Measurements from ENCODE around the gene SEMA5B.

The SEMA5B gene

GRCh38 chr3:122886946-122887345 lies 140.6 kb downstream of the SEMA5B start:
- no peak for TF ChIP-seq JUND (IDR thresholded peaks at IDR 0.05; ENCODE audit: low read depth)
- no peak for DNase-seq (ENCODE audit: low read depth in 1 of 2, low spot score in 1 of 2)
- in situ Hi-C loops (cut with HindIII; ENCODE audit: low pct_unique_long_range_greater_than_20kb, low sequenced_read_pairs): no loop called here

- no peak for TF ChIP-seq JUND (IDR thresholded peaks at IDR 0.05; ENCODE audit: low read depth)
- DNase-seq (ENCODE audit: low read depth in 1 of 2, low spot score in 1 of 2): no peak
- in situ Hi-C loops (cut with HindIII; ENCODE audit: low pct_unique_long_range_greater_than_20kb, low sequenced_read_pairs): no loop called here
These were observed 141.3 kb downstream of the SEMA5B start for GRCh38 chr3:122886251-122886650.

- DNase-seq (ENCODE audit: low read depth in 1 of 2, low spot score in 1 of 2): no peak
- TF ChIP-seq JUND (IDR thresholded peaks at IDR 0.05; ENCODE audit: low read depth): no peak
- in situ Hi-C loops (cut with HindIII; ENCODE audit: low pct_unique_long_range_greater_than_20kb, low sequenced_read_pairs): no loop called here
These were observed 145.1 kb downstream of the SEMA5B start for GRCh38 chr3:122882361-122882947.

- no peak for DNase-seq (ENCODE audit: low read depth in 1 of 2, low spot score in 1 of 2)
- in situ Hi-C loops (cut with HindIII; ENCODE audit: low pct_unique_long_range_greater_than_20kb, low sequenced_read_pairs): no loop called here
- no peak for TF ChIP-seq JUND (IDR thresholded peaks at IDR 0.05; ENCODE audit: low read depth)
These were observed 146.9 kb downstream of the SEMA5B start for GRCh38 chr3:122880624-122881023.

- in situ Hi-C loops (cut with HindIII; ENCODE audit: low pct_unique_long_range_greater_than_20kb, low sequenced_read_pairs): no loop called here
- no peak for TF ChIP-seq JUND (IDR thresholded peaks at IDR 0.05; ENCODE audit: low read depth)
- no peak for DNase-seq (ENCODE audit: low read depth in 1 of 2, low spot score in 1 of 2)
These were observed 147.4 kb downstream of the SEMA5B start for GRCh38 chr3:122880173-122880572.

GRCh38 chr3:122875547-122876127 lies 151.9 kb downstream of the SEMA5B start:
- TF ChIP-seq JUND (IDR thresholded peaks at IDR 0.05; ENCODE audit: low read depth): no peak
- in situ Hi-C loops (cut with HindIII; ENCODE audit: low pct_unique_long_range_greater_than_20kb, low sequenced_read_pairs): no loop called here
- no peak for DNase-seq (ENCODE audit: low read depth in 1 of 2, low spot score in 1 of 2)

- in situ Hi-C loops (cut with HindIII; ENCODE audit: low pct_unique_long_range_greater_than_20kb, low sequenced_read_pairs): no loop called here
- no peak for DNase-seq (ENCODE audit: low read depth in 1 of 2, low spot score in 1 of 2)
- TF ChIP-seq JUND (IDR thresholded peaks at IDR 0.05; ENCODE audit: low read depth): no peak
These were observed 153.6 kb downstream of the SEMA5B start for GRCh38 chr3:122873741-122874515.

GRCh38 chr3:122868322-122868721 lies 159.2 kb downstream of the SEMA5B start:
- no peak for DNase-seq (ENCODE audit: low read depth in 1 of 2, low spot score in 1 of 2)
- in situ Hi-C loops (cut with HindIII; ENCODE audit: low pct_unique_long_range_greater_than_20kb, low sequenced_read_pairs): no loop called here
- TF ChIP-seq JUND (IDR thresholded peaks at IDR 0.05; ENCODE audit: low read depth): no peak

GRCh38 chr3:122864498-122864897 lies 163.1 kb downstream of the SEMA5B start:
- in situ Hi-C loops (cut with HindIII; ENCODE audit: low pct_unique_long_range_greater_than_20kb, low sequenced_read_pairs): no loop called here
- no peak for TF ChIP-seq JUND (IDR thresholded peaks at IDR 0.05; ENCODE audit: low read depth)

GRCh38 chr3:122862381-122862780 lies 165.2 kb downstream of the SEMA5B start:
- in situ Hi-C loops (cut with HindIII; ENCODE audit: low pct_unique_long_range_greater_than_20kb, low sequenced_read_pairs): no loop called here
- TF ChIP-seq JUND (IDR thresholded peaks at IDR 0.05; ENCODE audit: low read depth): no peak
- DNase-seq (ENCODE audit: low read depth in 1 of 2, low spot score in 1 of 2): no peak

More at GRCh38 chr3:122864498-122864897, 163.1 kb downstream of the SEMA5B start:
- DNase-seq (ENCODE audit: low read depth in 1 of 2, low spot score in 1 of 2): no peak

Data from T47D (cell line).